Cardiac septum (tissue), 1 donor: ENCODE measurements around the gene TH. TPM values are rescaled to one million over a fixed set of nuclear protein-coding genes. Genes with fewer than 3 reads are reported as not detected.

Experiments used
- DNase-seq: peaks from one replicate; pipeline ENCODE4 v3.0.0-alpha.2; 2020; ENCODE audit warnings: low spot score
- intact Hi-C: fragments of 100-400 bp; cut with DNase I; formaldehyde crosslinking; loops from one replicate; pipeline ENCODE4 v1.14.0; 2022
- total RNA-seq: library from RNA; stranded (reverse); fragmentation: NEBNext Ultra II Directional; extraction: Animal tissue kit (Norgen Biotek cat#: 25700); gene quantifications from one replicate; pipeline ENCODE4 v1.2.1, GENCODE V29; 2021
- donor health status: DM: no; HTN: no; CAD: no.

Gene TH
- total RNA-seq, 1 donor from 2014 or later = not detected

DNA sequence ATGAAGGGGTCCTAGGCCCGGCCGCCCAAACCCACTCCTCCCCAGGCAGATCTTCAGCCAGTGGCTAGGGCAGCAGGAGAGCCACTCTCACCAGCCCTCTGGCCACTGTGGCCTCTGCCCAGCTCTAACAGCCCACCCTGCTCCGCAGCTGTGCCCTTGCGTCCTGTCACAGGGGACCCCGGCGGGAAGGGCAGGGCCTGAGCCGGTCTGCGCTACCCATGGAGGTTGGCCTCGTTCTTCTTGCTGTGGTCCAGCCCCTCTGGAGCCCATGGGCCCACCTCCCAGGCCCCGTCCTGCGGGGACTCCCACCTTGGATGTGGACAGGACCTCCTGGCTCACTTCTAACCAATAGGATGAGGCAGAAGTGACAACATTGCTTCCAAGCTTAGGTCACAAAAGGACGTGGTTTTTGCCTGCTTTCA is 38.3 kb upstream of the TH start:
- DNase-seq = peak; percentile 62
- intact Hi-C loops = no loop called here

DNA sequence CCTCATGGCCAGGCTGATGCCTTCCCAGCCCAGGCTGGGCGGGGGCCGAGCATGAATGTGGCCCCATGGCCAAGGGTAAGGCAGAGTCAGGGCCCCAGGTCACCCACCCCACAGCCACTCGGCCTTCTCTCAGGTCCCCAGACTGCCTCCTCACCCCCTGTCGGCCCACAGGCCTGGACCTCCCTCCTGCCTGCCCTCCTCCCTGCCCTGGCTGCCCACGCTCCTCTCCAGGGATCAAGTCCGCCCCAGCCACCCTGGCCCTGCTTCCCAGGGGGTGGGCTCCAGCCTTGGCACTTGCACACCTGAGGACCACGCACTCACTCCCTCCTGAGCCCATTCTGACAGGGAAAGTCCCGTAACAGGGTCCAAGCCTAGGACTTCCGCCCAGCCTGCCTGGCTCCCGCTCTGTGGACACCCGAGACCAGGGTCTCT is 37.8 kb upstream of the TH start:
- DNase-seq = peak; percentile 73
- intact Hi-C loops = no loop called here

DNA sequence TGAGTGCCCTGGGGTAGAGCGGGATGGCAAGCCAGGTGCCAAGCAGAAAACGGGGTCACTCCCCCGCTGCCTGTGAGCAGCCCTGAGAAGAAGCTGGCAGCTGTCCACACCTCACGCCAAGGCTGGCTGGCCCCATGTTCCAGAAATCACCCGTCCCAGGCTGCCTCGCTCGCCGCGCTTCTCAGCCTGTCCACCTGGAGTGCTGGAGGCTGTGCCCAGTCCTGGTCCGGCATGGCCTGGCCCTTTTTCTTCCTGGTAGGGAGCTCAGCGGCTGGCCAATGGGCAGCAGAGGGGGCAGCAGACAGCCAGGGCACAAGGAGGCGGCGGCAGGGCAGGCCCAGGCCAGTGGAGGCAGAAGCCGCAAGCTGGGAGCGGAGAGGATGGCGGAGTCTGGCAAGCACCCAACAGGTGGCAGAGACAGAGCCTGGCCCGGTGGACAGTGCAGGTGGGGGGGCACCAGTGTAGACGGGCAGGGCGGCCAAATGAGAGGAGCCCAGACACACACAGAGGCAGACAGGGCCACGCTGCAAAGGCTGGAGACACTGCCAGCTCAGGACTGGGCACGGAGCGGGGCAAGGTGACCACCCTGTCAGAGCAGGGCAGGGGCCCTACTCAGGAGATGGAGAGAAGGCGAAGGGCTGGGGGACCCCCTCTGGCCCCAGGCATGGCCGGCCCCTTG is 37.2 kb upstream of the TH start:
- intact Hi-C loops = no loop called here
- peak; percentile 71 for DNase-seq

DNA sequence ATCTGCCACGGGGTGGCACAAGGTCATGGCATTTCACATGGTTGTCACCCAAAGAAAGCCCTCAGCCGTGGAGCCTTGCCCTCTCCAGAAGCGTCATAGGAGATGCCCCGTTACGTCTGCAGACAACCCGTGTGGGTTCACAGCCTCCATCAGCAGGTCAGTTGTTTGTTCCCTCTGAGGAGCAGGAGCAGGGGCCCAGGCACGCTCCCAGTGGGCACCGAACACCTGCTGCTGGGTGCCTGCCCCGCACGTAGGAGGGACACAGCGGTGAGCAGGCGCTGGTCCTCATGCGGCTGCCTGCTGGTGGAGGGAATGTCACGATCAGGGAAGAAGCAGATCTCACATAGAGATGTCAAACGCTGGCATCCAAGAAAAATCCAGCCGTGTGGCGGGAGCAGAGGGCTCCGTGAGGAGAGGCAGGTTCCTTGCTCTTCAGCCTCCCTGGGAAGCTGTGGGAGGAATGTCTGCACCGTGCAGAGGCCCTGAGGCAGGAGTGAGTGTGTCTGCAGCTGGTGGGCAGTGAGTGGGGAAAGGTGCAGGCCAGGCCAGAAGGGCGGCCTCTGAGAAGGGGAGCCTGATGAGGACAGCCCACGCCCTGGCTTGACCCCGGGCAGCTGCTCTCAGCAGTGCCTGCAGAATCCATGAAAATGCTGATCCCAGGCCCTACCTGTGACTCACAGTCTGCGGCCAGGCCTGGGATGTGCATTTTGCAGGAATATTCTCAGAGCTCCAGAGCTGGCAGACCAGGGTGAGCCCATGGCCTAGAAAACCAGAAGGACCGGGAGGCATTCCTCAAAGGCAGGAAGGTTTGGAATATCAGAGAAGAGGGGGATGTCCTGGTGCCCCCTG is 36.4 kb upstream of the TH start:
- DNase-seq = peak; percentile 60
- intact Hi-C loops = no loop called here

DNA sequence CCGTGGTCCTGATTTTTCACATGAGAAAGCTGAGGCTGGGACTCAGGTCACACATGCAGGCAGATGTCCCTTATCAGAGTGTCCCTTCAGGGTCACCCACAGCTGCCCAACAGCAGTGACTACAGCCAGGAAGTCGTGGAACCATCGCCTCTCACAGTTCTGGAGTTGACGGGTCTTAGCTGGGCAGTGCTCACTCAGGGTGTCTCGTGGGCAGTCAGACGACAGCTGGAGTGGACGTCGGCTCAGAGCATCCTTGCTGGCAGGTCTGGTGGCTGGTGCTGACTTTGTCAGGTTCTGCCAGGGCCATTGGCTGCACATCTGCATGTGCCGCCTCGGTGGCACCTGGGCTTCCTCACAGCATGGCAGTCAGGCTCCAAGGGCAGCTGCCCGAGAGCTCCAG is 35.6 kb upstream of the TH start:
- DNase-seq = peak; percentile 57
- intact Hi-C loops = no loop called here

DNA sequence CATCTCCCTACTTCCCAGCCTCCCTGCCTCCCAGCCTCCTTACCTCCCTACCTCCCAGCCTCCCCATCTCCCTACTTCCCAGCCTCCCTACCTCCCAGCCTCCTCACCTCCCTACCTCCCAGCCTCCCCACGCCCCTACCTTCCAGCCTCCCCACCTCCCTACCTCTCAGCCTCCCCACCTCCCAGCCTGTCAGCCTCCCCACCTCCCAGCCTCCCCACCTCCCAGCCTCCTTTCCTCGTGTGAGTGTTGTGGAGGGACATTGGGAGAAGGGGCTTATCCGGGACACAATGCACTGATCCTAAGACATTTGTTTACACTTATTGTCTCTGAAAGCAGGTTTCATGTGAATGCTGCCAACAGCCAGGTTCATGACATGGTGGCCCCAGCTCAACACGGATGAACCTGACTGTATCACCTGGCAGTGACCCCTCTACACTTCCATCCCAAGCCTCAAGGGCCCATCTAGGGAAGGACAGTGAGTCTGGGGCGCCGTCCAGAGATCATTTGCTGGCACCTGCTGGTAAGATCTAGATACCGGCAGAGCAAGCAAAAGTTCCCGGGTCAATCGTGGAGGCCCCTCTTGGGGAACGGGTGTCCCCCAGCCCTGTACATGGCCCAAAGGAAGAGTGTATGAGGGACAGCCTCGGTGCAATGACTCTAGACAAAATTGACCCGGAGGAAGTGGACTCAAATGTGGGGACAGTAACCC is 34.5 kb upstream of the TH start:
- peak; percentile 63 for DNase-seq
- intact Hi-C loops = no loop called here

DNA sequence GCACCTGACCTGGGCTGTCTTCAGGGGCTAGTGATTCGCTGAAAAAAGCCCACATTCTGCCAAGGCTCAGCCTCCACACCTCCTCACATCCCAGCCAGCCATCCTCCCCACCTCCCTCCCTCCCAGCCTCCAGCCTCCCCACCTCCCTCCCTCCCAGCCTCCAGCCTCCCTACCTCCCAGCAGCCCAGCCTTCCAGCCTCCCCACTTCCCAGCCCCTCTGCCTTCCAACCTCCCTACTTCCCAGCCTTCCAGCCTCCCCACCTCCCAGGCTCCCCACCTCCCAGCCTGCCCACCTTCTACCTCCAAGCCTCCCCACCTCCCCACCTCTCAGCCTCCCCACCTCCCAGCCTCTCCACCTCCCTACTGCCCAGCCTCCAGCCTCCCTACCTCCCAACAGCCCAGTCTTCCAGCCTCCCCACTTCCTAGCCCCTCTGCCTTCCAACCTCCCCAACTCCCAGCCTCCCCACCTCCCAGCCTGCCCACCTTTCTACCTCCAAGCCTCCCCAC is 33.7 kb upstream of the TH start:
- intact Hi-C loops = no loop called here
- DNase-seq = no peak

DNA sequence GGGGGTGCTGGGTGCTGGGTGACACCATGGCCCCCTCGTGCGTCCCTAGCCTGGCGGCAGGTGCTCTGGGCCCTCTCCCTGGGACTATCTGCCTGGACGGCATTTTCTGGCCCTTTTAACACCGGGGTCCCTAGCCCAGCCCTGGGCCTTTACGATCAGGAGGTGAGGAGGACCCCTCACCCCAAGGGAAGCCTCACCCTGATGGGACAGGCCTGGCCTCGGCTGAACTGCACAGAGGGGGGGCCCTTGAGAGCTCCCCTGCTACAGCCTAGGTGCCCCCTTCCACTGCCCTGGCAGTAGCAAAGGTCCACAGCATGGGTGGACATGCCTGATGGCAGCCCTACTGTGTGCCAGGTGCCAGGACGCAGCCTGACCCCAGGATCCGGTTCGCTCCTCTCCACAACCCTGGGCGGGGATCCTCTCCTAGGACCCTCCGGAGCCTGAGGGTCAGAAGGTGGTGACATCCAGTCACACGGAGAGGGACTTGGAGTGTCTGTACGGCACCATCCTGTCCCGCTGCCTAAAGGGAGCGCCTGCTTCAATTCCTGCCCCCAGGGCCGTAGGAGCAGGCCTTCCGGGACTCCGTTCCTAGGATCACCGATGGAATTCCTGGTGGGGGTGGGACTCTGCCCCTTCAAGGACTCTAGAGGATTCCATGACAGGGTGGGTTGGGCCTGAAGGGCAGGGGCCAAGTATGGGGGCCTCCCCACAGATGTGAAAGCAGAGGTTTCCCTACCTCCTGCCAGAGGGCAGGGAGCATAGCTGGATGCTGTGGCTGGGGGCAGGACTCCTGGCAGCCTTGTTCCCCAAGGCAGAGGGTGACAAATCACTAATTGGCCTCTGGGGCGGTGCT is 33.0 kb upstream of the TH start:
- intact Hi-C loops = no loop called here
- DNase-seq = peak; percentile 66

DNA sequence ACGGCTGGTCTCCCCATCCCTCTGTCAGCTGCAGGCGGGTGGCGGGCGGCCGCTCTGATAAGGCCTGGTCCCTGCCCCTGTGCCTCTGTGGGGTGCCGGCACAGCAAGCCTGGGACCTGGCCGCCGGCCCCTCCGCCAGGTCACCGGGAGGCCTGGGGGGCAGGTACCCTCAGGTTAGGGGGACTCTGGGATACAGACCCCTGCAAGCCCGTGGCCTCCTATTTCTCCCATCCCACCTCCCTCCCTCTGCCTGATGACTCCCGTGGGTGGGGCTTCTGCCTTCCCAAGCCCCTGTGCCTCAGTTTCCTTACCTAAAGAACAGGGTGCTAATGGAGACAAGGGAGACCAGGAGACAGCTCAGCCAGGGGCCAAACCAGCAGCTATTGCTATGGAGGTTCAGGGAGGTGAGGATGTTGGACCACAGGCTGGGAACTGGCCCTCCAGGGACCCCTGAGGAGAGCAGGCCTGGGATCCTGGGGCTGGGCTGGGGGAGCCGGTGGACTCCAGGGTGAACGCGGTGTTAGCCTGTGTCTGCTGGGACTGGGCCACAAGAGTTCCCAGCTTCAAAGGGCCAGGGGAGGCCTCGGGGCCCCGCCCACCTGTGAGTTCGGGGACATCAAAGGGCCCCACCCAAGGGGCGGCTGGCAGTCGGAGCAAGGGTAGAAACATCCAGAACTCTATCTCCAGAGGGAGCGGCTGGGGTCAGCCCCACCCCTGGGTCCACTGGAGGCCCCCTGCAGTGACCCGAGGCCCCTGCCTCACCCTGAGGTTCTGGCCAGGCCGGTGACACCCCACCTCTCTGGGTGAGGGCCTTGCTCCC is 32.0 kb upstream of the TH start:
- peak; percentile 66 for DNase-seq
- intact Hi-C loops = no loop called here

DNA sequence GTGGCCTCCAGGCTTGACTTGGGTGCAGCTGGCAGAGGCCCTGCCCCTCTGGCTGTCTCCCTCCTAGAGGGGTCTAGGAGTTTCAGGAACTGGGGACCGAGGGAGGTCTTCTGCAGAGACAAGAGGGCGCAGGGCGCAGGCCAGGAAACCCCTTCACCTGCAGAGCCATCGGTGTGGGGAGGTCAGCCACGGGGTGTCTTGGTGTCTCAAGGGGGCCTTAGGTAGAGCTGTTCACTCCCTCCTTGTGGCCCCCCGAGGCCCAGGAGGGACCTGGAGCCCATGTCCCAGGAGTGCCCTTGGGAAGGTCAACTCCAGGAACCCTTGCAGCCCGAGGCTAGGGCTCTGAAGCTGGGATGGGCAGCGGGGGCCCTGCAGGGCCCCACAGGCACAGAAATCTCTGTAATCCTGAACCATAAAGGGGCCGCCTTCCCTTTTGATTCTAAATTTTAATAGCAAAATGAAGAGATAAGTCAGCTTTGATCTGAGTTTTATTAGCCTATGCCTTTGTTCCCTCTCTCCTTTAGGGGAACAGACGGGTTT is 31.4 kb upstream of the TH start:
- intact Hi-C loops = no loop called here

DNA sequence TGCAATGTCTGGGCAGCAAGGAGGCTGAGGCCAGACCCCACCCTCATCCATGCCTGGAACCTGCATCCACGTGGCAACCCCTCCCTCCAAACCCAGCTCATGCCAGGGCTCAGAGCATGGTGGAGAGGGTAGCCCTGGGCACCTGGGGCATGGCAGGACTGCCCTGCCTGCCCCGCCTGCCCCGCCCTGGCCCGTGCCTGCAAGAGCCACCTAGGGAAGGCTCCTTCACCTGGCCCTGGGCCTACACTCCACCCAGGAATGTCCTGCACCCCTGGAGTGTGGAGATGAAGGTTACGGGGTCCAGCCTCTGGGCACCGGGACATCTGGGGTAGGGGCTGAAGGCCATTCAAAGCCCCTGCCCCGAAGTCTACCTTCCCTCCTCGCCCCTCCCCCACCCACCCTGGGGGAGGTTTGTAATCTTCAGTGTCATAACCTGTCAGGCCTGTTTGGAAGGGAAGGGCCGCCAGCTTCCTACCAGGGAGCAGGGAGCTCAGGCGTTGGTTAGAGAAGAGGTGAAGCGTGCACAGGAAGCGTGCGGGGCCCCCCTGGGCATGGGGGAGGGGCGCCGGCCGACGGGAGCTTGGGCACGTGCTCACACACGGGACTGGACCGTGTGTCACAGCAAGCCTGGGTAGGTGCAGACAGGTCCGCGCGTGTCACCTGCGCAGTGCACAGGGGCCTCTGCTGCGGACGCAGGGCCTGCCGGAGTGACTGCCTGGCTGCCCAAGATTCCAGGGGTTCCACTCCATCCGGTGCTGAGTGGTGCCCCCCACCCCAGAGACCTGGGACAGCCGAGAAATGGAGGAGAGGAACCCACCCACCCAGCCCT is 30.7 kb upstream of the TH start:
- no peak for DNase-seq
- intact Hi-C loops = no loop called here

More for the DNA sequence above, 31.4 kb upstream of the TH start:
- no peak for DNase-seq

DNA sequence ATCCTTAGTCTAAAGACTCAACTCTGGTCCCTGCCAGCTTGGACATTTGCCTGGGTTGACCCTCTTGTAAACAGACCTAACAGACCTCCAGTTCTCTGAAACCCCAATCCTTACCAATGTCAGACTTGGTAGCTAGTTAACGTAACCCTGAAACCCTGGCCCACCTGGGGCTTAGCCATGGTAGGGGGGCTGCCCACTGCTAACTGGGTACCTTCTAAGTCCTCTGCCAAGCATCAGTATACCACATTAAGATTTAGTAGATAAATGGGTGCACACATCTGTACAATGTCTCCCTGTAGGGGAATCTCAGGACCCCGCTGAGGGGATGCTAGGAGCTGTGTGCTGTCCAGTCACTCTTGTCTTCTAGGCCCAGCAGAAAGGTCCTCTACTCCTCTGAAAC is 29.9 kb upstream of the TH start:
- intact Hi-C loops = no loop called here
- DNase-seq = no peak

DNA sequence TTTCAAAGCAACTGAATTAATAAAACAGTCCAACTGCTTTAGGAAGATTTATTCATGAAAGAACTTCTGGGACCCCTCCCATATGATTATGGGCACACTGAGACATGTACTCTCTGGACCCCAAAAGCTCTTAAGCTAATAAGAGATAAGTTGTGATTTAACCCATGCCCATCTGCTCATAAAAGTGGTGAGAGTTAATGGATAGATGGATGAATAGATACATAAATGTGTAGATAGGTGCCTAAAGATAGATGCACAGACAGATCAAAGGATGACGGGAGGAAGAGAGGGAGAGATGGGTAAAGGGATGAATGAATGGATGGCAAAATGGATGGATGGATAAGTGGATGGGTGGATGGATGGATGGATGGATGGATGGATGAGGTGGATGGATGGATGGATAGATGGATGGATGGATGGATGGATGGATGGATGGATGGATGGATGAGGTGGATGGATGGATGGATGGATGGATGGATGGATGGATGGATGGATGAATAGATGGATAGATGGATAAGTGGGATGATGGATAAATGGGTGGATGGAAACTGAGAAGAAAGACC is 29.4 kb upstream of the TH start:
- no peak for DNase-seq
- intact Hi-C loops = no loop called here

DNA sequence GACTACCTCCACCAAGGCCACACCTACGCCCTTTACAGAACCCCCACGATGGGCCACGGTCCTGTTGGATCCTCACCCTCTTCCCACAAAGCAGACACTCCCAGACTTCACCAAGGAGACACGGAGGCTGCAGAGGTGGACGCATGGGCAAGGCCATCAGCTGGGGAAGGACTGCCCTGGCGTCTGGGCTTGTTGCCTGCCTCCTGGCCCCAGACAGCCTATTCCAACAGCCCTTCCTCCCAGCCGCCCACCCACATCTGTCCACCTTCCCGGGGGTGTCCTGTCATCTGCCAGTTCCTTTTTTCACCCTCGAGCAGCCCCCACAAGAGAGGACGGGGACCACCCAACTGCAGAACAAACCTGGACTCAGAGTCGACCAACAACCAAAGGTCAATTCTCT is 28.9 kb upstream of the TH start:
- DNase-seq = no peak
- intact Hi-C loops = no loop called here

DNA sequence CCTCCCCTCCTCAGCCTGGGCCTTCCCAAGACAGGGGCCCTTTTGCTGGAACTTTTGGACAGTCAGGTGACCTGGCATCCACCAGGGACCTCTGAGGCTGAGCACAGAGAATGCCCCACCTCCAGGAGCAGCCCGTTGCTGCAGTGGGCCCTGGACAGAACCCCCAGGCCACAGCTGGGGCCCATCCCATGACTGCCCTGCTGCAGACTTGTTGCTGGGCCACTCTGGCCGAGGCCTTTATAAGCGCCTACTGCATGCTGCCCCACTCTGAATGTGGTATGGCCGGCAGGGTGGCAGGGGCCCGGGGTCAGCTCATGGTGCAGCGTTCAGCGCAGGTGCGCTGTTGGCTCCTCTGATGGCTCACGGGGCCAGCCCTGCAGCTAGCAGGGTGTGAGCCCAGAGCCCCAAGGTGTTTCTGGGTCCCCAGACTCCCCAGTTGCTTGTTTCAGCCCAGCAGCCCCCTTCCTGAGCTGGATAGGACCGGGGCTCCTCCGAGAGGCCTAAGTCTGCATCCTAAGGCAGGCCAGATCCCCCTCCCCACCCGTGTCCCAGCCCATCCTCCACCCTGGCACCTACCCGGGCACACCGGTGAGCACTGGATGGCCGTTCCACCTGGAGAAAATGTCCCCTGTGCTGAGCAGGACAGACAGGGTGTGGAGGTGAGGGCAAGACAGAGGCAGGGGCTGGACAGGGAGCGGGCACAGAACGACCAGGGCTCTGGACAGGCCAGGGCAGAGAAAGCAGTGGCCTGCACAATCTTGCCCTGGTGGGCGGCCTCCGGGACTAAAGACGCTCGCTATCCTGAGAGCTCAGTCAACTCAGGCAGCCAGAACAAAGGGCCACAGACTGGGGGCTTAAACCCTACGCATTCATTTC is 28.1 kb upstream of the TH start:
- DNase-seq = no peak

More for the DNA sequence above, 28.1 kb upstream of the TH start:
- intact Hi-C loops = loop anchor here (5.0 to 10.0 kb wide), 2 partner anchors 328 to 695 kb away; no protein-coding TSS in a partner anchor
